ENCODE results near the gene SOX18. TPM values are rescaled to one million over a fixed set of nuclear protein-coding genes. Genes with fewer than 3 reads are reported as not detected.
"Not testable (repeated sequence)": the region's sequence is repeated elsewhere in the genome, so short reads cannot be mapped to it uniquely, and the experiment has no call there.

The SOX18 gene
- total RNA-seq, 1 experiment from 2014 or later, result 0.16 TPM

- Mint-ChIP-seq H3K27ac (ENCODE audit: low read depth, unreplicated experiment) (no peak overlapping the region), H3K4me1 (ENCODE audit: insufficient read depth, unreplicated experiment) (no peaks in the 10 kb centered on the region), H3K4me3 (ENCODE audit: unreplicated experiment) (no peak overlapping the region), H3K27me3 (ENCODE audit: insufficient read depth, unreplicated experiment) (no peaks in the 10 kb centered on the region), H3K36me3 (ENCODE audit: insufficient read depth, unreplicated experiment) (peaks cover 71% of the 10 kb centered on the region), H3K9me3 (ENCODE audit: unreplicated experiment) (no peaks in the 10 kb centered on the region)
- intact Hi-C loops (cut with micrococcal nuclease), result no loop called here
- DNase-seq (ENCODE audit: unreplicated experiment), result no peak
- POLR2A ChIA-PET, result no interaction called here
- no TSS peak for BruUV-seq (replicated peaks)
- CTCF ChIA-PET, result interaction anchor here (0.6 to 1.2 kb wide), 2 partner anchors 24 to 1737 kb away, joined by 3 read pairs; no protein-coding TSS in a partner anchor
- TF ChIP-seq CTCF (IDR thresholded peaks at IDR 0.05; ENCODE audit: unreplicated experiment), result no peak
Observed at GRCh38 chr20:64015635-64016034, 33.8 kb downstream of the SOX18 start.

- CTCF ChIA-PET; H3K9me3 Mint-ChIP-seq (ENCODE audit: unreplicated experiment); intact Hi-C loops (cut with micrococcal nuclease); H3K27me3 Mint-ChIP-seq (ENCODE audit: insufficient read depth, unreplicated experiment); POLR2A ChIA-PET; BruUV-seq (replicated peaks); H3K4me3 Mint-ChIP-seq (ENCODE audit: unreplicated experiment); H3K27ac Mint-ChIP-seq (ENCODE audit: low read depth, unreplicated experiment); H3K4me1 Mint-ChIP-seq (ENCODE audit: insufficient read depth, unreplicated experiment); DNase-seq (ENCODE audit: unreplicated experiment): not testable (repeated sequence)
- H3K36me3 Mint-ChIP-seq (ENCODE audit: insufficient read depth, unreplicated experiment), result peaks cover 69% of the 10 kb centered on the region
Observed at GRCh38 chr20:64012385-64013154, 36.9 kb downstream of the SOX18 start.

- H3K9me3 Mint-ChIP-seq (ENCODE audit: unreplicated experiment), result no peaks in the 10 kb centered on the region
- H3K36me3 Mint-ChIP-seq (ENCODE audit: insufficient read depth, unreplicated experiment), result peaks cover 70% of the 10 kb centered on the region
Observed at GRCh38 chr20:64011366-64011779, 38.1 kb downstream of the SOX18 start.

GRCh38 chr20:64010711-64011237 is 38.7 kb downstream of the SOX18 start:
- Mint-ChIP-seq H3K36me3 (ENCODE audit: insufficient read depth, unreplicated experiment) (peaks cover 67% of the 10 kb centered on the region), H3K27ac (ENCODE audit: low read depth, unreplicated experiment) (no peak overlapping the region)
- POLR2A ChIA-PET, result interaction anchor here (1.4 kb wide), 1 partner anchor 26 kb away, joined by 5 read pairs; no protein-coding TSS in a partner anchor

More at GRCh38 chr20:64011366-64011779, 38.1 kb downstream of the SOX18 start:
- ChIA-PET POLR2A (no interaction called here), CTCF (no interaction called here)
- no peak for TF ChIP-seq CTCF (IDR thresholded peaks at IDR 0.05; ENCODE audit: unreplicated experiment)
- Mint-ChIP-seq H3K27ac (ENCODE audit: low read depth, unreplicated experiment) (no peak overlapping the region), H3K27me3 (ENCODE audit: insufficient read depth, unreplicated experiment) (no peaks in the 10 kb centered on the region), H3K4me1 (ENCODE audit: insufficient read depth, unreplicated experiment) (no peaks in the 10 kb centered on the region), H3K4me3 (ENCODE audit: unreplicated experiment) (no peak overlapping the region)
- intact Hi-C loops (cut with micrococcal nuclease), result no loop called here
- no peak for DNase-seq (ENCODE audit: unreplicated experiment)
- no TSS peak for BruUV-seq (replicated peaks)

More at GRCh38 chr20:64010711-64011237, 38.7 kb downstream of the SOX18 start:
- intact Hi-C loops (cut with micrococcal nuclease), result no loop called here
- no peak for DNase-seq (ENCODE audit: unreplicated experiment)
- TF ChIP-seq CTCF (IDR thresholded peaks at IDR 0.05; ENCODE audit: unreplicated experiment), result no peak
- Mint-ChIP-seq H3K4me1 (ENCODE audit: insufficient read depth, unreplicated experiment) (no peaks in the 10 kb centered on the region), H3K27me3 (ENCODE audit: insufficient read depth, unreplicated experiment) (no peaks in the 10 kb centered on the region), H3K9me3 (ENCODE audit: unreplicated experiment) (no peaks in the 10 kb centered on the region), H3K4me3 (ENCODE audit: unreplicated experiment) (no peak overlapping the region)
- CTCF ChIA-PET, result interaction anchor here (0.6 kb wide), 2 partner anchors 12 to 37 kb away, joined by 3 read pairs; no protein-coding TSS in a partner anchor
- BruUV-seq (replicated peaks), result no TSS peak

All from MCF 10A (cell line).